Inflammatory macrophage treated with lipopolysaccharide for 1 hour (primary cell): ENCODE measurements around the gene DGKZ.

ENCODE experiments used
- DNase-seq, 2 donors: peaks; one replicate each; pipeline ENCODE4 v3.0.0-alpha.2; 2020 to 2022

DGKZ gene

DNA sequence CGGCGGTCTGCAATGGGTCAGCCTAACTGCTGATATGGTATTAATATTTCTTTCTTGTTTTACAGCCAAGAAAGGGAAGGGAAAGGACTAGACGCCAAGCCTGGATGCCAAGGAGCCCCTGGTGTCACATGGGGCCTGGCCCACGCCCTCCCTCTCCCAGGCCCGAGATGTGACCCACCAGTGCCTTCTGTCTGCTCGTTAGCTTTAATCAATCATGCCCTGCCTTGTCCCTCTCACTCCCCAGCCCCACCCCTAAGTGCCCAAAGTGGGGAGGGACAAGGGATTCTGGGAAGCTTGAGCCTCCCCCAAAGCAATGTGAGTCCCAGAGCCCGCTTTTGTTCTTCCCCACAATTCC is 36.1 kb downstream of the DGKZ start:
- no peak for DNase-seq

- DNase-seq: no peak
Observed at GRCh38 chr11:46383974-46384701, 36.9 kb downstream of the DGKZ start.

DNA sequence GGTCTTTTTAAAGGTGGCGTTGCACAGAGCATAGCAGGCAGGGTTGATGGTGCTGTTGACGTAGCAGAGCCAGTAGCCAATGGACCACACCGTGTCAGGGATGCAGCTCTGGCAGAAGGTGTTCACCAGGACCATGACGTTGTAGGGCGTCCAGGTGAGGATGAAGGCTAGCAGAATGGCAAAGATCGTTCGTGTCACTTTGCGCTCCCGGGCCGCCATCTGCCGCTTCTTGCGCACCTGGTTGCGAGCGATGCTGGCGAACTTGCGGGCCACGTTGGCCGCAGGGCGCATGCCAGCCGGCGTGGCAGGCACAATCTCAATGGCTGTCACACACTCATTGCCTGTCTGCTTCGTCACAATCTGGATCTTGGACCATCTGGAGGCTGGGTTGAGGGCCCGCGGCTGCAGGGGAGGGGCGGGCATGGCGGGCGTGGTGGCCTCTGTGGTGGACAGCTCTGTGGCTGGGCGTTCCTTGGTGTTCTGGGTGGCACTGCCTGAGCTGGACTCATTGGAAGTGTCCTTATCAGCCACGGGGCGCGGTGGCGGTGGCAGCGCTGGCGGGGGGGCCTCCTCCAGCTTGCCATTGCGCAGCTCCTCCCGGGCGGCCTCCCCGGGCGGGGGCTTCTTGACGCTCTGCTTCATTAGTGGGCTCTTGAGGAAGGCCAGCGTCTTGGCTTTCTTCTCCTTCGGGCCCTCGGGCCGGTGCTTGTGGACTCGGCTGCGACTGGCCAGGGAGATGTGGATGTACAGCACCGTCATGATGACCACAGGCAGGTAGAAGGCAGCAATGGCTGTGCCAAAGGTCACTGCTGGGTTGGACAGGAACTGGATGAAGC is 38.1 kb downstream of the DGKZ start:
- no peak for DNase-seq

DNA sequence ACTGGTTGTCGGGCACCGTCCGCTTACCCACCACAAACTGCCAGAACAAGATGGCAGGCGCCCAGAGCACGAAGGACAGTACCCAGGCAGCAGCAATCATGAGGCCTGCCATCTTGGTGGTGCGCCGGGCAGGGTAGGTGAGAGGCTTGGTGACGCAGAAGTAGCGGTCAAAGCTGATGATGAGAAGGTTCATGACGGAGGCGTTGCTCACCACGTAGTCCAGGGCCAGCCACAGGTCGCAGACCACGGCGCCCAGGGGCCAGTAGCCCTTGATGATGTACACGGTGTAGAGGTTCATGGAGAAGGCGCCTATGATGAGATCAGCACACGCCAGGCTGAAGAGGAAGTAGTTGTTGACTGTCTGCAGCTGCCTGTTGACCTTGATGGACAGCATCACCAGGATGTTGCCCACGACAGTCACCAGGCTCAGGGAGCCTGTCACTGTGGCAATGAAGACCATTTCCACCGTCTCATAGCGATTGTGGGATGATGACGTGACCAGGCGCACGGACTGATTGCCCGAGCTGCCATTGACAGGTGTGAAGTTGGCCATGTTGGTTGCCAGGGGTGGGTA is 38.8 kb downstream of the DGKZ start:
- DNase-seq: peak in 1 of 2 donors; percentile 22

- no peak for DNase-seq
Observed at GRCh38 chr11:46386674-46387073, 39.4 kb downstream of the DGKZ start.

DNA sequence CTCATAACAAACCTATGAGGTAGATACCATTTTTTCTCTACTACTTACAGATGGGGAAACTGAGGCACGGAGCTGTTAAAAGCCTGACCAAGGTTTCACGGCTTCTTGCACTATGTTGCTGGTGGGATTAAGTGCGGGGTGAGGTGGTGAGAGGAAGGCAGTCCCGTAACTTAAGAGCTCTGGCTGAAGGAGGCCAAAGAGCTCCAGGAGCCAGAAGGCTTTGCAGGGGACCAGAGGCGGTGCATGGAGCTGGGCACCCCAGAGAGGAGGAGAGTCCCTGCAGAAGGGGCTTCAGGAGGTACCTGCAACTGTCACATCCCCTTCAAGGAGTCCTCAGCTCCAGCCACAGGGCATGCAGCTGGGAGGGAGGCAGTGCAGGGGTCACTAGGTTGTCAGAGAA is 40.2 kb downstream of the DGKZ start:
- DNase-seq: no peak

DNA sequence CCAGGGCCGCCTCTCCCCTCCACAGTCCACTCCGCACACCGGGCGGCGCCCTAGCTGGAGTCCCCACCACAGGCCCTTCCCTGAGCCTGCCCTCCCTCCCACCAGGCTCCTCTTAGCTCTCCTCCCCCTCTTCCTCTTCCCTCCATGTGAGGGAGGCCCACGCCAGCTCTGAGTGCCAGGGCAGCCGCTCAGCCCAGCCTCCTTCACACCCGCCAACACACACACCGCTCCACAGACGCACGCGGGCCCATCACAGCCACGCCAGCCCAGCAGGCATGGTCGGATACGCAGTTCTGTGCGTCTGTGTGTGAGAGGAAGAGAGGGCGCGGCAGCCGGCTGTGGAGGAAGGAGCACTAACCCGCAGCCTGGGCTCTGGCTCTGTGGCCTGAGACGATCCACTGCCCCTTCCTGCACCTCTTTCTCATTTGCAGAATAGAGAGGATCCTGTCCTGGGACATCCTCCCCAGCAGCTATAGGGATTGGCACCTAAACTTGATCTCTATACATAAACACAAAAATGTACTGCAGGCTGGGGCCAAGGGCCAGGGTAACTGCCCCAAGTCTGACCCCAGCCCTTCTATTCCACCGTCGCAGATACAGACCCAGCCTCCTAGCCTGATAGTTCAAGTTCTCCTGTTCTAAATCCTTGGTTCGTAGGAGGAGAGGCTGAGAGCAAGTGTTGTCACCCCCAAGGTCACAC is 40.8 kb downstream of the DGKZ start:
- peak; percentile 47 to 55 for DNase-seq

- no peak for DNase-seq
Observed at GRCh38 chr11:46388619-46389449, 41.6 kb downstream of the DGKZ start.

- peak; percentile 53 to 73 for DNase-seq
Observed at GRCh38 chr11:46389450-46390330, 42.4 kb downstream of the DGKZ start.

- DNase-seq: no peak
Observed at GRCh38 chr11:46390331-46391171, 43.3 kb downstream of the DGKZ start.

GRCh38 chr11:46391186-46391577 is 43.9 kb downstream of the DGKZ start:
- no peak for DNase-seq

- DNase-seq: peak; percentile 22 to 23
Observed at GRCh38 chr11:46391578-46392420, 44.5 kb downstream of the DGKZ start, which contains the start of gene CHRM4. TSS of gene CHRM4 (minus strand) at chr11:46391776. CDS start at chr11:46386557, 5,219 bp downstream.

GRCh38 chr11:46392421-46393230 is 45.4 kb downstream of the DGKZ start:
- peak; percentile 74 to 87 for DNase-seq

GRCh38 chr11:46393231-46393616 is 46.0 kb downstream of the DGKZ start:
- no peak for DNase-seq

GRCh38 chr11:46393759-46394158 is 46.5 kb downstream of the DGKZ start:
- no peak for DNase-seq

DNA sequence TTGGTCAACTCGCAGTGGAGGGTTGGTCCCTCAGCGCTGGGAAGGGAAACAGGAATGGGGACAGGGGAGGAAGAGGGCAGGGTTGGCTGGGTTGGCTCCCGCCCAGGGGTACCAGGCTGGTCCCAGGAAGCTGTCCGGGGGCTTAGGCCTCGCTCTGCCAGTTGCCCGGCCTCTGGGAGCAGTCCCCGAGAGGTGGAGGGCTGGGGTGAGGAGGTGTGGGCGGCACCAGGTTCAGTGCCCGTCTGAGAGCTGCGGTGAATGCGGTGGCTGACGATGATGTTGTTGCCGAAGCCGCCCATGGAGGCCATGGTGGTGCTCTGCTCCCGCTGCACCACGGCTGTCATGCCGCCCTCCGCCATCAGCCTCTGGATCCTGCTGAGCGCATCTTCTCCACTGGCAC is 50.3 kb downstream of the DGKZ start:
- DNase-seq: no peak

GRCh38 chr11:46402957-46403902 is 56.0 kb downstream of the DGKZ start:
- DNase-seq: no peak
